COR-L47 (cell line): ENCODE data around the gene DSEL.

Experiments used
- DNase-seq: peaks from one replicate; lab custom pipeline; 2025; lab: John Stamatoyannopoulos, UW

Gene DSEL

DNA sequence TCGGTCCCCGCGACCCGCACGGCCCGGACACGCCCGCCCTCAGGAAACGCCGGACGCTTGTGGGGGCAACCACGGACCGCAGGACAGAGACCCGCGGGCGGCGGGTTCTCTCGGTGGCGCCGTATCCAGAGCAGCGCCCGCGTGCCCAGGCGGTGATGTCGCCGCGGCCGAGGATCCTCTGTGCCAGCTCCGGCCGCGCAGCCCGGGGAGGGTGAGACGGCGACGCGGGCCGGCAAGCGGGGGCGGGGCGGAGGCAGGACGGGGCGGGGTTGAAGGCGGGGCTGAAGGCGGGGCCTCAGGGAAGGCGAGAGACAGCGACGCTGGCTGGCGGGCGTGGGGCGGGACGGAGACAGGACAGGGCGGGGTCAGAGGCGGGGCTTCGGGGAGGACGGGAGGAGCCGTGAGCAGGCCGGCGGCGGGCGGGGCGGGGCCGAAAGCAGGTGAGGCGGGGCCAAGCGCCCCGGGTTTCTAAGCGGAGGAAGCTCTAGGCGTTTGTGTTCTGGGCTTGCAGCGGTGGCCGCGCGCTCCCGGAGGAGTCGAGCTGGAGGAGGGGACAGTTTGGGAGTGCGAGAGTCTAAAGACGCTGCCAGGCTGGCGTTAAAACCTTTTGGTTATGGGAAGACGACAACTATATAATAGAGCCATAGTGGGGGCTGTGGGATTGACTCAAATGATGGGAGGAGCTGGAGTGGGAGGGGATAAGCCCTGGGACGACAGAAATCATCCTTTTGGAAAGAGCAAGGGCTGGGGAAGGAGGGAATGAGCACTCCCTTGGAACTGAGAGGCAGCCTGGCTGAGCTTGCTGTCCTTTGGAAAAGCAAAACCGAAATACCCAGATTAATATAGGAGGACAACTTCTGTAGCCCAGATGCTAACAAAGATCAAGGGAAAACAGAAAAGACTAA, at the start of gene DSEL:
Gene DSEL (minus strand): TSS at position 182 of the 905 bp plus-strand sequence. CDS start 2,112 bp downstream, outside the sequence.
- DNase-seq, result peak; percentile 96

DNA sequence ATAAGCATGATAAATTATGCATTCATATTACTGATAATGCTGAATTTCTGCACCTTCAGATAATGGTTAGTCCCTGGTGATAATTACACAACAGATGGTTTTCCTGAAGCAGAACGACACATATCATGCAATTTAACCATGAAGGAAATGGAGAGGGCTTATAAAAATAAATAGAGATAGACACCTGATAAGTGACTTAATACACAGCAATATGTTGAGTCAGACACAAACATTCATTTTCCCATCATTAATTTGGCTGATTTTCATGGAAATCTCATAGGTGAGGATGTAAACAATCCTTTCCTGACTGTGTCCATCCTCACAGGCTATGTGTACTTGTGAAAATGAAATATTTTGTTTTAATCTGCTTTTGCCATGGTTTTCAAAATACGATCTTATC, 36.9 kb upstream of the DSEL start:
- DNase-seq, result no peak

DNA sequence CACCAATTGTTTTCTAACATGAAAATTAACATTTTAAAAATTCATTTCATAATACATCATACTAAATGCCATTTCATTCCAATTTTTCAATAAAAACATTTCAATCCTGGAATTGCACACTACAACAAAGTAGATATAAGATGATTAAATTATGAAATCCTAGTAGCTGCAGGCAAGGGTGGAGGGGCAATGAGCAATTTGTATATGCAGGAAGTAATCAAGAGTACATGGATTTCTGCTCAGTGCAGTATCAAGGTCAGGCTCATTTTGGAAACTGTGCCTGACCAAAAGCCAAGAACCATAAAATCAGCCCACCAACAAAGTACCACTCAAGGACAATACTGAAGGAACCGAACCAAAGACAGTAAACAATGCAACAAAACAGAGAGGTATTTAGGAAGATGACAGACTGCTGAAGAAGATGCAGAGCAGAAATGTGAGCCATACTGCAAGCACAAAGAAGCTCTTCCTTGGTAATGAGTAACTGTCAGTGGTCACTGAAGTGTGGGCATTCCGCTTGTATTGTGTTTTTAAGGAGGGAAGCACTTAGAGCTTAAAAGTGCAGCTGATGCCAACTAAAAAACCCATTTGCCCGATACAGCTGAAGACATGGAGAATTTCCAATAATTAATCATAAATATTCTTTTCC, 34.5 kb upstream of the DSEL start:
- no peak for DNase-seq

DNA sequence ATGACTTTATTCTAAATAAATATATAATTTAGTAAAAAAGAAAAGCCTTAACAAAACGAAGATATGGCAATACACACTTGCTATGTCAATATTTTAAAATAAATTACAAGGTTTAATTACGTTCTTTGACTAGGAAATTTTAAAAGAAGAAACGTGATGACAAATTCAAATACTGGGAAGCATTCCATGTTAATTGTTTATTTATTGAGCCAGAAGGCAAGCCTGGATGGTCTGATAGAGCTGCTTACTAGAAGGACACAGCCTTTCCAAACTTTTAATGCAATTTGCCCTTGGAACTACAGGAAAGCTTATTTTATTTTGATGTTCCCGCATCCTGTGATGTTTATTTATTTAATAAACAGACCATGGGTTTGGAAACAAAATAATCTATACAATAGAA, 33.4 kb upstream of the DSEL start:
- DNase-seq, result peak; percentile 19

DNA sequence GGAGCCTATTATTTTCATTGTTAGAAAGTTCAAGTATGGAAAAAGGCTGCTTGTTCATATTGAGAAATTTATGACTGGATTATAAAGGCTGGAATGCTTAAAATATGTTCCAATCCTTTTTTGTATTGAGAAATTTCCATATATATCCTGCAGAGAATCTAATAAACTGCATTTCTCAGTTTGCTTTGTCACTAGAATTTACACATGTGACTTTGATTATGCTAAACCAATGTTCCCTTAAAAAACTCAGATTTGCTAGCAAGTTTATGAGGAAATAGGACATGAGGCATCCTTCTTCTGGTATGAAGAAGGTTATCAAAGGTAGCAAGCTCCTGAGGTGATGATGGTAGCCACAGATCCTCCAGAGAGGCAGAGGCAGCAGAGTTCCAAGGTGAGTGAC, 29.2 kb upstream of the DSEL start:
- DNase-seq, result no peak

DNA sequence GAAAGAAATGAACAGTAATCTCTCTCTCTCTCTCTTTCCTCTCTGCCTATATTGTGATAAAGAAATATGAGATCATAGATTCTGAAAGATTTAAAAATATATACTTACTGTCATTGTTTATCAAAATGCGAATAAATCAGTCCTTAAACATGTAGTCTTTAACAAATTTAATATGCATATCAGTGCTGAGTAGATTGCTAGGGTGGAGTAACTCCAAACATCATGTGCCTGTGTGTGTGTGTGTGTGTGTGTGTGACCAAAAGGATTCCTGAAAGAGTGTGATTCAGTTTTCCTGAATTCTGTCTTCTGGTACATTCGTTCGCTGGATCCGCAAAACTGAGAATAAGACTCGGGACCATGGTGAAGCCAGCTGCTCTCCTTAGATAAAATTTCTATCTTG, 24.0 kb upstream of the DSEL start:
- no peak for DNase-seq

DNA sequence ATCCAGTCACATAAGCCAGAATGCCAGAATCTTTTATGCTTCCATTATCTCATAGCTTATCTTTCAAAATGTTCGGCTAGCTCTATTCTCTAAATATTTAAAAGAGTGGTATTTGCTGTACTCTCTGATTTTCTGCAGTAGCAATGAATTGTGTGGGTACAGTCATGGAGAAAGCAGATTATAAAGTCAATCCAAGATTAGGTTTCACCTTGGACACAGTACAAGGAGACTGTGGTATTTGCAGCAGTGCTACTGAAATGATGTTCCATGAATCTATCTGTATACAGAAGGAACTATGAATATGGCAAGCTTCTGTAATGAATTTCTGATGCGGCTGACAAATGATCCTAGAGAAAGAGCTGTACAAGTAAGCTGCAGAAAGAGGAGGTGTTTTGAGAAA, 15.4 kb upstream of the DSEL start:
- no peak for DNase-seq

DNA sequence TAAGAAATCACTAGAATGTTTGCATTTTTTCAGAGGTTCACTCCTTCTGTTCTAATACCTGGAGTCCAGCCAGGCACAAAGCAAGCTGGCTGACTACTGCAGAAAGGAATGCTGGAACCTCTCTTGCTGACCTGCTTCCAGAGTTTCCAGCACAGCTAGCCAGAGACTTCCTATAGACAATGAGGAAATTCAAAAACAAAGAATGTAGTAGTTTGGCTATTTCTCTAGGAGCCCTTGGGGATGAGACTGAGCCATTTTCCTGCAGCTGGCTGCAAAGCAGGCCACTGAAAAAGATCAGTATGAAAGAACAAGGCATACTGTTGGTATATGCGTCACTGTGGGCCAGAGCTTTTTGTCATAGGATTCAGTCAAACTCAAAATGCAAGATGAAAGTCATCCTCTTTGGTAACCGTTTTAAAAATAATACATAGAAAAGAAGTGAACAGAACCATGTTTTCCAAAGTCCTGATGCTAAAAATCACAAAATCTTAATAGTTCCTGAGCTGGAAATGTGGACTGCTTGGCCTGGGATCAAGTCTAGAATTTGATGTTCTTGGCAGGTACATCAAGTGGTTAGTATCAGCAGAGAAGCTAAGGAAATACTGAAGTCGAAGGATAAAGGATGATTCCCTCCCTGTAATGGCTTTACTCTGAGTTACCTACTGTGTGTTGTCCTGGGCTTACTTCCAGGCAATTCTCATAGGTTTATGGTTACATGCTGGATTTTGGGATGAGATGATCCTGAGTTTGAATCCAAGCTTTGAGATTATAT, 9.0 kb upstream of the DSEL start:
- DNase-seq, result no peak

DNA sequence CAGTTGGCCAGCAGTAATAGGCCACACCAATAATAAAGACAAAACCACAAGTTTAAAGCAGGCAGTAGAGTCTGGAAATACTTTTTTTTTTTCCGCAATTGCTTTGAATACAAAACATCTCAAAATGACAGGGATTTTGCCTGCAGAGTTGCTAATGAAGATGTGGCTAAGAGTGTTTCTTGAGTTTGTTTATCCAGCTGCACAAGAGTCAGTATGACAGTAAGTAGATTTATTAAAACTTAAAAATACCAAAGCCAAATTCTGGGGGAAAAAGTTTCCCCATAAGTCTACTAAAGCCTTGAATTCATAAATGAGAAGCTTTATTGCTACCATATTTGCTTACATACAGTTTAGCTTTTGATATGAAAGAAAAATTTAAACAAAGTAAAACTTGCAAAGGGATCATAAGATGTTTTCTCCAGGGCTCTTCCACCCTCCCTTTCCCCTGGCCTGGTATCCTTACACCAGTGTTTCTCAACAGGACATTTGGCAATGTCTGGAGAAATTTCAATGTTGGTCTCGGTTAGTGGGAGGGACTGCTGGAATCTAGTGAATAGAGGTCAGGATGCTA, 3.9 kb upstream of the DSEL start:
- no peak for DNase-seq

DNA sequence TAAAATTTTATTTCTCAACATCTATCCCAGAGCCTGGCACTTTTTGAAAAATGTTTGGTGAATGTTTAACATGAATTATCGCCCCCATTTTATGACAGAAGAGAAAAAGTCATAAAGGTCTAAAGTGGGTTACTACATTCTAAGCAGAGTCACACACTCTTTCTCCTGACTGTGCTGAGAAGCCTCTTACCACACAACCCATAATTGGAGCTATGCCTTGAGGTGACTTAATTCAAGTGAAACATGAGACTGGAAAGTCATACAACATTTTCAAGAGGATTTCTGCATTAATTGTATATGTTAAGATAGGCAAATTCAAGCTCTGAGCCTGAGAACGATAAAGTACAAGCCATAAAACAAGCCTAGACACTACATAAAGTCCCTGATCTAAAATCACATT, 3.1 kb upstream of the DSEL start:
- DNase-seq, result no peak

DNA sequence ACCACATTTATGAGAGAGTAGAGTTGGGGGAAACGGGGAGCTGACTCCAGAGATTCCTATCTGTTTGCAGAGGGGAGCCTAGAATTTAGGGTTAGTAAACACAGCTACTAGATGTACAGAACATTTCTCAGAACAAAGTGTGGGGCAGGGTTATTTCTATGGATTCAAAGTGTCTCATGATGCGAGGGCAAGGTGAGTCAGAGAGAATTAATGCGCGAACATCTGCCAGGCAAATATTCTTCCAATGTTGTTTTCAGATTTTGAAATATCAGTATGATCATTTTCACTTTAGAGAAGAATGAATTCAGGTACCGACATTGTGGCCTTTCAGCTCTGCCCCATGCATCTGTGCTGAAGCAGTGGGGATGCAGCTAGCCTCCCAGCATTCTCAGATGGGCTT, 2.0 kb upstream of the DSEL start:
- no peak for DNase-seq

DNA sequence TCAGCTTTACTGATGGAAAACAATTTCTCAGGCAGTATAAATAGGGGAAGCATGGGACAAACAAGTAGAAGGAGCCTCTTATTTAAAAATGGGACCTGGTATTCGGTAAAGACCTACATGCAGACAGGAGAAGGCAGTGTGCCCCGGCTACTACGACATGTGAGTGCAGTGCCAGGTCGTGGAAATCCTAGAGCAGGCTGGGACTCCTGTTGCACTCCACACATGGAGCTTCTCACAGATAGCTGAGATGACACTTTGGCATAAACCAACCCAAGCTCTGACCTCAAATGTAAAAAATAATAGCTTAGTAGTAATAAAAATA, 885 bp upstream of the DSEL start:
- DNase-seq, result peak; percentile 22

DNA sequence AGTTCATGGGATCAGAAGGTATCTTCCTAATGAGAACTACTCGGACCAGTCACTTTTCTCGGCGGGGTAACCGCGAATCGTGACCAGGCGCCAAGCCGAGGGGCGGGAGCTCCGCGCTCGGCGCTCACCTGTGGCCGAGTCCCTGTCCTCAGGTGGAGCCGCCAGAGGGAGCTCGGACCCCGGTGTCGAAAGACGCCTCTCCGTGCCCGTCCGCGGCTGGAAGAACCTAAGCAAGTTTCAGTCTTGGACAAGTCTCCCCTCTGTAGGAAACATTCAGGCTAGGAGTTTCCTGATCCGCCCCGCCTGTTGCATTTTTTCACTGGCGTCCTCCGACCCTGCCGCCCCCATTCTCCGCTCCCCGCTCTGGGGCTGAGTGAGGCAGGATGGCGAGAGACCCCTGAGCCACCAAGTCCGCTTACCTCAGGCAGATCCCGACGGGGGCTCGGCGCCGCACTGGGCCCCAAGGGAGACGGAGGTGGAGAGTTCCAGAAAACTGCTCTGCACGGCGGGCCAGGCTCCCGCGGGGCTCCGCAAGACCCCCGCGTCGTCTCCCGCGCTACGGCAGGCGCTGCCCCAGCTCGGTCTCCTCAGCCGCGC, 480 bp downstream of the DSEL start:
- DNase-seq, result peak; percentile 96

DNA sequence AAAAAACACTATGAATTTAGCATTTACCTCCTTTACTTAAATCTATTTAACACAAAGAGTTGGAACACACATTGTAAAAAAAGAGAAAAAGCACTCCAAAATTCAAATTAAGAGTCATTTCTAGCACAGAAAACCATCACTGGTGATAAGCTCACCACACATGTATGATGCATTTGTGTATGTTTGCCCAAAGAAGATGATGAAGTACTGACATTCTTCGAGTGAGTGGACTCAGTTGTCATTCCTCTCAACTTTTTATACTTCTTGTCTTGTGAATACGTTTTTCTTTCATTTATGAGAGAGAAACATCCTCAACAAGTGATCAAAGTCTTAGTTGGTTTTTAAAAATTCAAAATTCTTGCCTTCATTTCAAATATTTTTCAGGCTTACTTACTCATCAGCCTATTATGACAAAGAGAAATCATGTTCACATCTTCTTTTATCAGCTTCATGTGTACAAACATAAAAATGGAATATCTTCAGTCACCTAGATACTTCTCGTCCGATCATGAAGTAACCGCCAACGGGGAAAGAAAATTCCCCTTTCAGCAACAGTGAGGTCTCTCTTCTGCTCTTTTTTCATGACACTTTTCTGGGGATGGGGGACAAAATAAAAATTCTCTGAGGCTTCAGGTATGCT, 1.5 kb downstream of the DSEL start:
- no peak for DNase-seq

DNA sequence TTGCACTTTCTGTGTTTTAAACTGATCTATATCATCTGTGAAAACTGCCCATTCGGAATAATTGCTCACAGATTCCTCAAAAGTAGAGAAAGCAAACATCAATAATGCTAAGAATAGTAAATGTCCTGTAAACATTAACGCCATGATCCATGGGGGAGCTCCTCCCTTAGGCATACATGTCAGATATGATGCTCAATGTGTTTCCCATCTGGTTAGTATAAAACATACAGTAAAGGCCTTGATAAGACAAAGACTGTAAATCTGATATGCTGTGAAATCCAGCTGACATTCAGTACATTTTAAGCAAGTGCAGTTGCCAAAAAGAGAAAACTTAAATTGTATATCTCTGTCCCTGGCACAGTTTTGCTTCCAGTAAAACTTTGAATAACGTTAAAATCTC, 2.1 kb downstream of the DSEL start:
- no peak for DNase-seq

DNA sequence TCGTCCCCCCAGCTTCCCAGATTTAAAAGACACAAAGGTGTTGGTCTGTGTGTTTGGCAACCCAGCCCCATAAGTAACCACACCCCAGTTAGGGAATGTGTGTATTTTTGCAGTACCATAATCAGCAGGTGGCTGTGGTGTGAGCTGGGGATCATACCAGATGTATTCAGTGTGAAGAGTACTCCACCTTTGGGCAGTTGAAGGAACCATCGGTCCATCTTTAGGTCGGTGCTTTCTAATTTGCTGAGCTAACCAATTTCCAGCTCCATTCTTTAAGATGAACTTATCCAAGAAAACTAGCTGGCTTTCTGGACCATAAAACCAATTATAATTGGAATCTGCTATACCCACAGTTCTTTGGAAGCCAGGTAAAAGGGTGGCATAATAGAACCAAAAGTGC, 3.2 kb downstream of the DSEL start:
- DNase-seq, result peak; percentile 57

DNA sequence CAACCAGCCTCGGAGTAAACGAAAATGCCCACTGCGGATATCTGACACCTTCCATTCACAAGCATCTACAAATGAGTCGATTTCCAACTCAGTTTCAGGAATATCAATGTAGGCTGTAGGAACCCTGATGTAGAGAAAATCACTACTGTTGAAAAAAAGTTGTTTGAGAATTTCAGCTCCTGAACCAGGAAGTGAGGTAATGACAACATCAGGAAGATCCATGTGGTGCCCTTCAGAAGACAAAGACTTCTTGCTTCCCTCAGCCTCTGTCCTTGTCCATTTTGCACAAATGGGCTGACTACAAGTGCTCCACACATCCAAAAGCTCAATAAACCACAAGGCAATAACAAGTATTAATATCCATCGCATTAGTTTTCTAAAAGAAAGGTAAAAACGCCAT, 4.7 kb downstream of the DSEL start:
- no peak for DNase-seq

DNA sequence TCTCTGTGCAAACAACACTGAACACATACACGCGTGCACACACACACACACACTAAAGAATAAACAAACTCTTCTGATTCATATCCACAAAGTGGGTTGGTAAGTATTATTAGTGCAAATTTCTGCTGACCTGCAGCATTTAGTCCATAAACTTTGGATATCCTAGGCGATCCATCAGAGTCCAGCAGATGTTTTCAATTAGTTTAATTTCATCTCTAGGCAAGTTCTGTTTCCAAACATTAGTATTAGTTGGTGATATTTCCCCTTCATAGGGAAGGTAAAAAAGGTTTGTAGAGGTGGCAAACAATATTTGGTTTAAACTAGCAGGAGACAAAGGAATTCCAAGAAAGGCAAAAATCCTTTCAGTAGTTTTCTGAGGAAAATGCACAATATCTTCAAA, 5.7 kb downstream of the DSEL start:
- DNase-seq, result no peak

DNA sequence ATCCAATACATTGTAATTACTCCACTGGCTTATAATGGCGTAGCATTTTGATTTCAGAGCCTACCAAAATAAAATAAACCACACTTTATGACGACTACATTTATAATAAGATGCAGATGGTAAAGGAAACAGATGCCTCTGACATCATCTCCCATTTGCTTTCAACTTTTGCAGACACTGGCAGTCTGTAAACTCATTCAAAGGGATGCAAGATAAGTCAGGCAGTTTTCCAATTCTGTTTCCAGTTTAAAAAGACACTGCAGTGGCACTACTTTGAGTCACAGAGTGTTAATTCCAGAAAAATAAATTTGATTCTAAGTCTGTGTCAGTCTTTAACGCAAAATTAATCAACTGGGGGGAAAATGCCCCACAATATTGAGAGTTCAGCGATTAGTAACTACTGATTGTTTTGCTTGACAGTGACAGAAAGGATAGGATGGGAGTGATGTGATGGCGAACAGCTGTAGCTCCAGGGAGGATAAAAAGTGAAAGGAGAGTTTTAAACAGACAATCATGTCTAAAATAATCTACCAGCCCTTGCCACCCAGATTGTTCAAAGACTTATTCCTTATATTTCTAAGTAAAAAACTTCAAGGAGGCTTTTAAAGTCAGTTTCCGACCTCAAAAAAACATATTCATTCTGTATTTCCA, 6.7 kb downstream of the DSEL start:
- no peak for DNase-seq

DNA sequence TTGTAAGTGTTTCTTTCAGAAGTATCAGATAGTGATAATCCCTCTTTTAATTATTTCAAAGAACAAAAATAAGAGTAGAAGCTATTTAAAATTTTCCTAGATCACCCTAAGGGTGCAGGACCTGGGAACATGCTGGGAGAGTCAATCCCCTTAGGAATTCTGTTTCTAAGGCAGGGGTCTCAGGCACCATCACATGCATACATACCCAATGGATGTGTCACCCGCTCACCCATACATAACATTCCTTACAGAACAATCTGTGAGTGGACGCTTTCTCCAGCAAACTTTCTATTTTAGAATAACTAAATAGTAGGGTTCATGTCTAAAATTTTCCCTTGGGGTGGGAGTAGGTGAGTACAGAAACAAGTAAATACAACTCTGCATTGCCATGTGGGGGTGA, 8.4 kb downstream of the DSEL start:
- DNase-seq, result no peak

DNA sequence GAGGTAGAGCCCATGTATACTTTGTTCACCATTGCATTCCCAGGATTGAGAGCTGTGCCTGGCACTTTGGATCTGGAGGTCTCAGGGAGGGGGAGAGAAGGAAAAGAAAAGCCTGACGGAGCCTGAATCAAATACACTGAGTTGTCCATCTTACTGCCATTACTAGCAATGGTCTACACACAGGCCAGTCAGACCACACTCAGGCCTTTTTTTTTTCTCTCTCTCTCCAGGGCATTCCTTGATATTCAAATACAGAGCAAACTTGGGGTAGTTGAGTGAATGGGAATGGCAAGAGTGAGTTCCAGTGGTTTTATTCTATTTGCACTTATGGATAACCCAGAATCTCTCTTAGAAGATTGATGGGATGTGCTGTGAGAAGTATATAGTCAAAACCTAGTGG, 11.8 kb downstream of the DSEL start:
- no peak for DNase-seq
